ENCODE data around the gene RGMA. TPM values are rescaled to one million over a fixed set of nuclear protein-coding genes. Genes with fewer than 3 reads are reported as not detected.

The RGMA gene
- total RNA-seq, 2 experiments from 2014 or later, result not detected

GRCh38 chr15:93088200-93088980 is 621 bp downstream of the RGMA start:
- CTCF ChIA-PET, result interaction anchor here (0.7 to 2.7 kb wide), 30 partner anchors 11 to 1038 kb away, joined by 3 to 33 read pairs (median 5); no protein-coding TSS in a partner anchor
- H3K4me3 Mint-ChIP-seq, result peak overlapping the region; percentile 66
- ATAC-seq (peak; percentile 63), DNase-seq (peak; percentile 27)
- peaks cover 16% of the 10 kb centered on the region for H3K4me1 Mint-ChIP-seq (ENCODE audit: low read depth)
- peaks cover 58% of the 10 kb centered on the region for H3K27me3 Mint-ChIP-seq (ENCODE audit: low read depth)
- no peaks in the 10 kb centered on the region for H3K9me3 Mint-ChIP-seq (ENCODE audit: insufficient read depth)
- no peaks in the 10 kb centered on the region for H3K36me3 Mint-ChIP-seq (ENCODE audit: low read depth)
- POLR2A ChIA-PET, result no interaction called here
- no peak overlapping the region for H3K27ac Mint-ChIP-seq

- H3K27ac Mint-ChIP-seq, result no peak overlapping the region
- DNase-seq (peak; percentile 81), ATAC-seq (peak; percentile 69)
- peaks cover 16% of the 10 kb centered on the region for H3K4me1 Mint-ChIP-seq (ENCODE audit: low read depth)
- H3K4me3 Mint-ChIP-seq, result peak overlapping the region; percentile 66
- ChIA-PET CTCF (interaction anchor here (0.6 to 2.7 kb wide), 34 partner anchors 11 to 1038 kb away, joined by 3 to 33 read pairs (median 4); no protein-coding TSS in a partner anchor), POLR2A (interaction anchor here (0.7 kb wide), 1 partner anchor 16 kb away, joined by 3 read pairs; no protein-coding TSS in a partner anchor)
- no peaks in the 10 kb centered on the region for H3K9me3 Mint-ChIP-seq (ENCODE audit: insufficient read depth)
- H3K27me3 Mint-ChIP-seq (ENCODE audit: low read depth), result peaks cover 63% of the 10 kb centered on the region
- H3K36me3 Mint-ChIP-seq (ENCODE audit: low read depth), result no peaks in the 10 kb centered on the region
These were observed 1.2 kb downstream of the RGMA start for GRCh38 chr15:93087825-93088199.

DNA sequence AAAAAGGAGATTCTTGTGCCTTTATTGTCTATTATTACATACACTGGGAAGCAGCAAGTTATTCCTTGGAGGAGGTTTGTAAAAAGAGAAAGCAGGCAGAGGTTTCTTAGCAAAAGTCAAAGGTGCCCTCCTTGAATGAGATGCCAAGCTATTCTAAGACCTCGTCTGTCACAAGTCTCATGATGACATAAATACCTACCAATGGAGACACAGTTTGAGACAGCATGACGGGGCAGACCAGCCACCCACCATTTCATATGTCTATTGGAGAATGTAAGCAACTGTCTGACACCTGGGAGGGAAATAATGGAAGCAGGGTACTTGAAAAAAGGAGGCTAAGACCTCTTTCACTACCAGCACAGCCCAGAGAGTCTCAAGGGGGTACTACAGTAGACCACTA is 2.2 kb downstream of the RGMA start:
- peaks cover 16% of the 10 kb centered on the region for H3K4me1 Mint-ChIP-seq (ENCODE audit: low read depth)
- H3K36me3 Mint-ChIP-seq (ENCODE audit: low read depth), result no peaks in the 10 kb centered on the region
- H3K27ac Mint-ChIP-seq, result no peak overlapping the region
- H3K27me3 Mint-ChIP-seq (ENCODE audit: low read depth), result peaks cover 69% of the 10 kb centered on the region
- ChIA-PET POLR2A (no interaction called here), CTCF (interaction anchor here (1.3 to 2.7 kb wide), 5 partner anchors 10 to 290 kb away, joined by 3 to 28 read pairs (median 13); no protein-coding TSS in a partner anchor)
- ATAC-seq, result no peak
- no peak overlapping the region for H3K4me3 Mint-ChIP-seq
- no peaks in the 10 kb centered on the region for H3K9me3 Mint-ChIP-seq (ENCODE audit: insufficient read depth)
- no peak for DNase-seq

DNA sequence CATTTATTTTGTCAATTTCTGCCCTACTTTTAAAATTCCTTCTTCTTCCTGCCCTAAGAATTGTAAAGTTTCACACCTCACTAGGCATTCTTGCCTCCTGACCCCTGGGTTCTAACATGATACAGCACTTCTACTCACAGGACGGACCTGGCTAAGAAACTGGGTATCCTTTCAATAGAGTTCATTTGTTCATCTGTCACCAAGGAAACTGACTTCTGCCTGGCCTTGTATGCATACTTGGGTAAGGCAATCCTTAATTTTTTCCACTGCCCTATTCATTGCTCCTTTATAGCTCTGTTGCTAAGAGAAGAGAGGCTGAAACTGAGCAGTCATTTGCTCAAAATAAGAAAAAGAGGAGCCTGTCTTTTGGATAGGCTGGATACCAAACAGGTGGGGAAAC is 3.3 kb downstream of the RGMA start:
- no peaks in the 10 kb centered on the region for H3K9me3 Mint-ChIP-seq (ENCODE audit: insufficient read depth)
- no peaks in the 10 kb centered on the region for H3K36me3 Mint-ChIP-seq (ENCODE audit: low read depth)
- no peak overlapping the region for H3K27ac Mint-ChIP-seq
- ChIA-PET CTCF (no interaction called here), POLR2A (no interaction called here)
- H3K4me3 Mint-ChIP-seq, result no peak overlapping the region
- H3K4me1 Mint-ChIP-seq (ENCODE audit: low read depth), result peaks cover 16% of the 10 kb centered on the region
- DNase-seq, result no peak
- H3K27me3 Mint-ChIP-seq (ENCODE audit: low read depth), result peaks cover 66% of the 10 kb centered on the region
- no peak for ATAC-seq

DNA sequence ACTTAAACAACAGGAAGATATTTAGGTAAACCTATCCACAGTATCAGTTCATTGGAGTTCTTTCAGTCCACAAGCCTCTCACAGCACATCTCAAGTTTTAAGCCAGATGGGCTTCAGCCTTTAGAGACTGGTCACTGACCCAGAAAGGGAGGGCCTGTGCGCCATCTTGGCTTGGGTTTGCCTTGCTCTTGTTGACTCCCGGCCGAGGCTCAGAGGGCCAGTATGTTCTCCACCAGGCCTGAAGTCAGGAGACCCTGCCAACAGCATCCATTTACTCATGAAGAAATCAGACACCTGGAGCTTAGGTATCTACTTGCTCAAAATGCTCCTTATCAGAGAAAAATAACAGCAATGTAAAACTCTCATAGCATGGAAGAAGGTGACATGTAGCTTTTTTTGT is 6.2 kb downstream of the RGMA start:
- POLR2A ChIA-PET, result no interaction called here
- H3K27me3 Mint-ChIP-seq (ENCODE audit: low read depth), result peaks cover 55% of the 10 kb centered on the region
- DNase-seq (no peak), ATAC-seq (no peak)
- no peaks in the 10 kb centered on the region for H3K9me3 Mint-ChIP-seq (ENCODE audit: insufficient read depth)
- no peak overlapping the region for H3K4me3 Mint-ChIP-seq
- H3K36me3 Mint-ChIP-seq (ENCODE audit: low read depth), result no peaks in the 10 kb centered on the region
- CTCF ChIA-PET, result interaction anchor here (1.2 kb wide), 1 partner anchor 1037 kb away, joined by 3 read pairs; no protein-coding TSS in a partner anchor
- peaks cover 4% of the 10 kb centered on the region for H3K4me1 Mint-ChIP-seq (ENCODE audit: low read depth)
- H3K27ac Mint-ChIP-seq, result no peak overlapping the region

- Mint-ChIP-seq H3K4me1 (ENCODE audit: low read depth) (no peaks in the 10 kb centered on the region), H3K27ac (no peak overlapping the region), H3K4me3 (no peak overlapping the region), H3K9me3 (ENCODE audit: insufficient read depth) (no peaks in the 10 kb centered on the region), H3K36me3 (ENCODE audit: low read depth) (no peaks in the 10 kb centered on the region), H3K27me3 (ENCODE audit: low read depth) (peaks cover 50% of the 10 kb centered on the region)
- ATAC-seq (no peak), DNase-seq (no peak)
- ChIA-PET CTCF (interaction anchor here (0.8 kb wide), 1 partner anchor 1244 kb away, joined by 3 read pairs; no protein-coding TSS in a partner anchor), POLR2A (no interaction called here)
These were observed 7.6 kb downstream of the RGMA start for GRCh38 chr15:93081399-93081798.

DNA sequence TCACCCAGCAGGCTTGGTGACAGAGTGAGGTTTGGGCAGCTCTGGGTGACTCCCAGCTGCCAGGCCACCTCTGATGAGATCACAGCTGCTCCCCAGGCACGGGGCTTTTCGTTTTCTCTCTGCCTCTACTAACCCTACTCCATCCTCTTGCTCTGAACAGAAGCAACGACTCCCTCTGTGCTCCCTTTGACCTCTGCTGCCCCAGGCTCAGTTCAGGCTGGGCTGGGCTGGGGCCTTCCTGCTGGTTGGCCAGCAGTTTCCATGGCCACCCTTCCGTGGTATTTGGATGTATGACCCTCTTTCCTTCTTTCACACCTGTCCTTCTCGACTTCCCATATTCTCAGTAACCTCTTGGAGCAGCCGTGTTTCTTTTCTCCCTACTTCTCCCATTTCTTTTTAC is 8.6 kb downstream of the RGMA start:
- DNase-seq (no peak), ATAC-seq (no peak)
- Mint-ChIP-seq H3K36me3 (ENCODE audit: low read depth) (no peaks in the 10 kb centered on the region), H3K4me3 (no peak overlapping the region), H3K4me1 (ENCODE audit: low read depth) (no peaks in the 10 kb centered on the region), H3K27ac (no peak overlapping the region), H3K27me3 (ENCODE audit: low read depth) (peaks cover 51% of the 10 kb centered on the region), H3K9me3 (ENCODE audit: insufficient read depth) (no peaks in the 10 kb centered on the region)
- ChIA-PET CTCF (no interaction called here), POLR2A (no interaction called here)

GRCh38 chr15:93076875-93077274 is 12.1 kb downstream of the RGMA start:
- Mint-ChIP-seq H3K36me3 (ENCODE audit: low read depth) (no peaks in the 10 kb centered on the region), H3K9me3 (ENCODE audit: insufficient read depth) (no peaks in the 10 kb centered on the region), H3K4me3 (no peak overlapping the region), H3K27me3 (ENCODE audit: low read depth) (peaks cover 63% of the 10 kb centered on the region), H3K27ac (no peak overlapping the region), H3K4me1 (ENCODE audit: low read depth) (peaks cover 9% of the 10 kb centered on the region)
- ChIA-PET CTCF (interaction anchor here (1.1 to 5.2 kb wide), 2 partner anchors 11 to 41 kb away, joined by 3 to 28 read pairs; partner anchors contain the start of gene RGMA), POLR2A (no interaction called here)
- DNase-seq (no peak), ATAC-seq (no peak)

- Mint-ChIP-seq H3K27me3 (ENCODE audit: low read depth) (peaks cover 67% of the 10 kb centered on the region), H3K27ac (no peak overlapping the region), H3K9me3 (ENCODE audit: insufficient read depth) (no peaks in the 10 kb centered on the region), H3K4me1 (ENCODE audit: low read depth) (peaks cover 11% of the 10 kb centered on the region), H3K4me3 (no peak overlapping the region), H3K36me3 (ENCODE audit: low read depth) (no peaks in the 10 kb centered on the region)
- CTCF ChIA-PET, result interaction anchor here (1.1 to 5.2 kb wide), 3 partner anchors 12 to 46 kb away, joined by 3 to 28 read pairs (median 3); partner anchors contain the start of gene RGMA
- no peak for ATAC-seq
- POLR2A ChIA-PET, result no interaction called here
- no peak for DNase-seq
These were observed 12.8 kb downstream of the RGMA start for GRCh38 chr15:93076217-93076616.

GRCh38 chr15:93074599-93074998 is 14.4 kb downstream of the RGMA start:
- H3K27me3 Mint-ChIP-seq (ENCODE audit: low read depth), result peaks cover 61% of the 10 kb centered on the region
- ChIA-PET POLR2A (no interaction called here), CTCF (interaction anchor here (5.2 kb wide), 1 partner anchor 13 kb away, joined by 28 read pairs; the partner anchor contains the start of gene RGMA)
- no peak overlapping the region for H3K4me3 Mint-ChIP-seq
- no peak overlapping the region for H3K27ac Mint-ChIP-seq
- no peak for ATAC-seq
- H3K36me3 Mint-ChIP-seq (ENCODE audit: low read depth), result no peaks in the 10 kb centered on the region
- H3K4me1 Mint-ChIP-seq (ENCODE audit: low read depth), result peaks cover 11% of the 10 kb centered on the region
- no peak for DNase-seq
- H3K9me3 Mint-ChIP-seq (ENCODE audit: insufficient read depth), result no peaks in the 10 kb centered on the region

DNA sequence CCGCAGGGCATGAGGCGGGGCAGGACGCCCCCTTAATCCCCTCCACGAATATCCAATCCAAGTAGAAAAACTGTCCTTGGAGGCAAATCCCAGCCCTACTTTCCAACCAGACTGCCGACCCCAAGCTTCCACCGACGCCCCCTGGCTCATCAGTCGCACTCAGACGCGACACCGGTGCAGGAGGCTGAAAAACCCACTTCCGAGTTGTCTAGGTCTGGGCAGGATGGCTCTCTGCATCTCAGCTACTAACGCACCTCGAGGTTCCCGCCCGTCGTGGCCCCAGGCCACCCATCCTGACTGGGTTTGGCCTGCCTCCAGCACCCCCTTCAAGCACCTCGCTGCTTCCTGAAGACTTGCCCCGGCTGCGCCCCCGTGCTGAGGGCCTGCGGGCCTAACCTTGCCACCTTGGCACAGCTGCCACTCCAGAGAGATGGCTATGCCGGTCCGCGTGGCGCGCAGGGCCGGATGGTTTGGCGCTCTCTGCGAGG is 15.5 kb downstream of the RGMA start:
- ATAC-seq (peak; percentile 35), DNase-seq (no peak)
- ChIA-PET POLR2A (no interaction called here), CTCF (interaction anchor here (0.7 to 2.6 kb wide), 2 partner anchors 14 to 1046 kb away, joined by 4 to 13 read pairs; partner anchors contain the start of gene RGMA)
- H3K9me3 Mint-ChIP-seq (ENCODE audit: insufficient read depth), result no peaks in the 10 kb centered on the region
- H3K36me3 Mint-ChIP-seq (ENCODE audit: low read depth), result no peaks in the 10 kb centered on the region
- peaks cover 11% of the 10 kb centered on the region for H3K4me1 Mint-ChIP-seq (ENCODE audit: low read depth)
- H3K27me3 Mint-ChIP-seq (ENCODE audit: low read depth), result peaks cover 56% of the 10 kb centered on the region
- H3K27ac Mint-ChIP-seq, result no peak overlapping the region
- H3K4me3 Mint-ChIP-seq, result peak overlapping the region; percentile 70

Data from activated CD8-positive, alpha-beta T cell treated with anti-CD3 and anti-CD28 coated beads, Interleukin-2, amount 10 ng/mL, durations not matched to agents 7 days and 5 days (primary cell).